T-helper 1 cell treated with Interleukin-12 subunit alpha and Interleukin-12 subunit beta and Interleukin-4 antibody, amounts not matched to agents 30 μg/mL and 1 μg/mL, for 36 hours (primary cell): ENCODE measurements around the gene CFAP74.

ENCODE experiments used
- H3K27ac Mint-ChIP-seq: one replicate; pipeline ENCODE4 v1.8.0; 2021; ENCODE audit warnings: mild to moderate bottlenecking, mixed read lengths
- H3K27me3 Mint-ChIP-seq: one replicate; pipeline ENCODE4 v1.8.0; 2021; ENCODE audit warnings: low read depth, mixed read lengths
- H3K36me3 Mint-ChIP-seq: one replicate; pipeline ENCODE4 v1.8.0; 2021; ENCODE audit warnings: low read depth, mixed read lengths
- H3K4me1 Mint-ChIP-seq: one replicate; pipeline ENCODE4 v1.8.0; 2021; ENCODE audit warnings: low read depth, mixed read lengths
- H3K4me3 Mint-ChIP-seq: one replicate; pipeline ENCODE4 v1.8.0; 2021; ENCODE audit warnings: mild to moderate bottlenecking, moderate library complexity, mixed read lengths
- H3K9me3 Mint-ChIP-seq: one replicate; pipeline ENCODE4 v1.8.0; 2021; ENCODE audit warnings: mixed read lengths

Gene CFAP74

GRCh38 chr1:1950940-1951339 lies 52.6 kb downstream of the CFAP74 start:
- Mint-ChIP-seq H3K27me3 (no peaks in the 10 kb centered on the region), H3K9me3 (peaks cover 17% of the 10 kb centered on the region), H3K4me3 (no peak overlapping the region), H3K4me1 (no peaks in the 10 kb centered on the region), H3K36me3 (no peaks in the 10 kb centered on the region), H3K27ac (no peak overlapping the region)

- Mint-ChIP-seq H3K27me3 (no peaks in the 10 kb centered on the region), H3K4me1 (peaks cover 2% of the 10 kb centered on the region), H3K36me3 (no peaks in the 10 kb centered on the region), H3K27ac (no peak overlapping the region), H3K4me3 (no peak overlapping the region), H3K9me3 (peaks cover 17% of the 10 kb centered on the region)
These were observed 54.8 kb downstream of the CFAP74 start for GRCh38 chr1:1948783-1949182.

- H3K4me1 Mint-ChIP-seq = peaks cover 3% of the 10 kb centered on the region
- no peak overlapping the region for H3K27ac Mint-ChIP-seq
- H3K4me3 Mint-ChIP-seq = no peak overlapping the region
- no peaks in the 10 kb centered on the region for H3K36me3 Mint-ChIP-seq
- H3K27me3 Mint-ChIP-seq = no peaks in the 10 kb centered on the region
- peaks cover 17% of the 10 kb centered on the region for H3K9me3 Mint-ChIP-seq
These were observed 56.1 kb downstream of the CFAP74 start for GRCh38 chr1:1947493-1947892.

GRCh38 chr1:1946540-1946939 lies 57.0 kb downstream of the CFAP74 start:
- H3K9me3 Mint-ChIP-seq = peaks cover 17% of the 10 kb centered on the region
- no peaks in the 10 kb centered on the region for H3K36me3 Mint-ChIP-seq
- no peak overlapping the region for H3K27ac Mint-ChIP-seq
- H3K4me1 Mint-ChIP-seq = peaks cover 3% of the 10 kb centered on the region
- H3K4me3 Mint-ChIP-seq = no peak overlapping the region
- no peaks in the 10 kb centered on the region for H3K27me3 Mint-ChIP-seq

GRCh38 chr1:1945782-1946393 lies 57.7 kb downstream of the CFAP74 start:
- H3K9me3 Mint-ChIP-seq = peaks cover 11% of the 10 kb centered on the region
- H3K4me3 Mint-ChIP-seq = no peak overlapping the region
- H3K27me3 Mint-ChIP-seq = no peaks in the 10 kb centered on the region
- H3K36me3 Mint-ChIP-seq = no peaks in the 10 kb centered on the region
- H3K27ac Mint-ChIP-seq = no peak overlapping the region
- peaks cover 3% of the 10 kb centered on the region for H3K4me1 Mint-ChIP-seq

GRCh38 chr1:1943834-1944570 lies 59.6 kb downstream of the CFAP74 start:
- Mint-ChIP-seq H3K9me3 (no peaks in the 10 kb centered on the region), H3K4me1 (peaks cover 3% of the 10 kb centered on the region), H3K27me3 (no peaks in the 10 kb centered on the region), H3K4me3 (no peak overlapping the region), H3K27ac (no peak overlapping the region), H3K36me3 (no peaks in the 10 kb centered on the region)

GRCh38 chr1:1942753-1943656 lies 60.6 kb downstream of the CFAP74 start:
- Mint-ChIP-seq H3K27me3 (no peaks in the 10 kb centered on the region), H3K27ac (no peak overlapping the region), H3K4me3 (no peak overlapping the region), H3K4me1 (peaks cover 3% of the 10 kb centered on the region), H3K9me3 (no peaks in the 10 kb centered on the region), H3K36me3 (no peaks in the 10 kb centered on the region)

- H3K4me3 Mint-ChIP-seq = no peak overlapping the region
- peaks cover 3% of the 10 kb centered on the region for H3K4me1 Mint-ChIP-seq
- H3K27ac Mint-ChIP-seq = no peak overlapping the region
- no peaks in the 10 kb centered on the region for H3K36me3 Mint-ChIP-seq
- no peaks in the 10 kb centered on the region for H3K27me3 Mint-ChIP-seq
- H3K9me3 Mint-ChIP-seq = no peaks in the 10 kb centered on the region
These were observed 61.5 kb downstream of the CFAP74 start for GRCh38 chr1:1941868-1942752.

- Mint-ChIP-seq H3K36me3 (no peaks in the 10 kb centered on the region), H3K27ac (no peak overlapping the region), H3K9me3 (no peaks in the 10 kb centered on the region), H3K27me3 (no peaks in the 10 kb centered on the region), H3K4me3 (no peak overlapping the region), H3K4me1 (peaks cover 3% of the 10 kb centered on the region)
These were observed 62.3 kb downstream of the CFAP74 start for GRCh38 chr1:1941211-1941841.

- no peaks in the 10 kb centered on the region for H3K36me3 Mint-ChIP-seq
- H3K27me3 Mint-ChIP-seq = no peaks in the 10 kb centered on the region
- H3K27ac Mint-ChIP-seq = no peak overlapping the region
These were observed 63.5 kb downstream of the CFAP74 start for GRCh38 chr1:1940123-1940425.

GRCh38 chr1:1939296-1940122 lies 64.1 kb downstream of the CFAP74 start:
- peaks cover 3% of the 10 kb centered on the region for H3K4me1 Mint-ChIP-seq
- no peak overlapping the region for H3K27ac Mint-ChIP-seq
- peaks cover 12% of the 10 kb centered on the region for H3K9me3 Mint-ChIP-seq
- H3K27me3 Mint-ChIP-seq = no peaks in the 10 kb centered on the region
- peaks cover under 1% of the 10 kb centered on the region for H3K36me3 Mint-ChIP-seq
- no peak overlapping the region for H3K4me3 Mint-ChIP-seq

More at GRCh38 chr1:1940123-1940425, 63.5 kb downstream of the CFAP74 start:
- Mint-ChIP-seq H3K9me3 (peaks cover 6% of the 10 kb centered on the region), H3K4me1 (peaks cover 3% of the 10 kb centered on the region), H3K4me3 (no peak overlapping the region)

- Mint-ChIP-seq H3K27me3 (no peaks in the 10 kb centered on the region), H3K36me3 (peaks cover 5% of the 10 kb centered on the region), H3K9me3 (peaks cover 20% of the 10 kb centered on the region), H3K27ac (no peak overlapping the region), H3K4me3 (no peak overlapping the region), H3K4me1 (peaks cover under 1% of the 10 kb centered on the region)
These were observed 64.8 kb downstream of the CFAP74 start for GRCh38 chr1:1938613-1939295.

- H3K27me3 Mint-ChIP-seq = no peaks in the 10 kb centered on the region
- no peak overlapping the region for H3K4me3 Mint-ChIP-seq
- H3K27ac Mint-ChIP-seq = no peak overlapping the region
- H3K4me1 Mint-ChIP-seq = no peaks in the 10 kb centered on the region
- H3K9me3 Mint-ChIP-seq = peaks cover 24% of the 10 kb centered on the region
- H3K36me3 Mint-ChIP-seq = peaks cover 5% of the 10 kb centered on the region
These were observed 65.4 kb downstream of the CFAP74 start for GRCh38 chr1:1938276-1938573.
